Measurements from ENCODE around the gene CSTPP1.

The CSTPP1 gene

GRCh38 chr11:47183969-47184368, 247.4 kb downstream of the CSTPP1 start:
- TF ChIP-seq EZH2phosphoT487 (IDR thresholded peaks at IDR 0.05; ENCODE audit: borderline replicate concordance, low read length) (no peak), CTCF (IDR thresholded peaks at IDR 0.05; ENCODE audit: low read depth, low read length, poor library complexity, severe bottlenecking) (no peak)
- Histone ChIP-seq H3K9me2 (replicated peaks; ENCODE audit: control insufficient read depth, low read length) (no peaks in the 10 kb centered on the region), H3K36me3 (ENCODE audit: control insufficient read depth, low read length) (no peaks in the 10 kb centered on the region), H3K9me3 (ENCODE audit: control insufficient read depth, insufficient read depth, low read length) (no peaks in the 10 kb centered on the region), H4K20me1 (ENCODE audit: control insufficient read depth, insufficient read depth, low read depth, low read length) (no peaks in the 10 kb centered on the region), H3K4me3 (ENCODE audit: low read length) (no peak overlapping the region), H3K4me1 (ENCODE audit: control insufficient read depth, low read length) (peaks cover 19% of the 10 kb centered on the region), H3K27ac (ENCODE audit: low read depth, low read length) (no peak overlapping the region), H3K4me2 (ENCODE audit: low read length) (no peak overlapping the region), H3K27me3 (ENCODE audit: control insufficient read depth, low read length) (peaks cover 29% of the 10 kb centered on the region), H3K79me2 (ENCODE audit: control insufficient read depth, low read length) (no peaks in the 10 kb centered on the region), H3F3A (ENCODE audit: control insufficient read depth, insufficient read depth) (no peaks in the 10 kb centered on the region)

GRCh38 chr11:47184711-47185304, 248.2 kb downstream of the CSTPP1 start:
- Histone ChIP-seq H3K9me2 (replicated peaks; ENCODE audit: control insufficient read depth, low read length) (no peaks in the 10 kb centered on the region), H3K27me3 (ENCODE audit: control insufficient read depth, low read length) (peaks cover 37% of the 10 kb centered on the region), H3K27ac (ENCODE audit: low read depth, low read length) (no peak overlapping the region), H3K4me3 (ENCODE audit: low read length) (no peak overlapping the region), H3K36me3 (ENCODE audit: control insufficient read depth, low read length) (no peaks in the 10 kb centered on the region), H3K4me1 (ENCODE audit: control insufficient read depth, low read length) (peaks cover 19% of the 10 kb centered on the region), H3K9me3 (ENCODE audit: control insufficient read depth, insufficient read depth, low read length) (no peaks in the 10 kb centered on the region), H3K4me2 (ENCODE audit: low read length) (no peak overlapping the region), H3F3A (ENCODE audit: control insufficient read depth, insufficient read depth) (no peaks in the 10 kb centered on the region), H3K79me2 (ENCODE audit: control insufficient read depth, low read length) (no peaks in the 10 kb centered on the region), H4K20me1 (ENCODE audit: control insufficient read depth, insufficient read depth, low read depth, low read length) (no peaks in the 10 kb centered on the region)
- TF ChIP-seq CTCF (IDR thresholded peaks at IDR 0.05; ENCODE audit: low read depth, low read length, poor library complexity, severe bottlenecking) (no peak), EZH2phosphoT487 (IDR thresholded peaks at IDR 0.05; ENCODE audit: borderline replicate concordance, low read length) (no peak)

- Histone ChIP-seq H3K4me3 (ENCODE audit: low read length) (peak overlapping the region; percentile 70), H4K20me1 (ENCODE audit: control insufficient read depth, insufficient read depth, low read depth, low read length) (no peaks in the 10 kb centered on the region), H3F3A (ENCODE audit: control insufficient read depth, insufficient read depth) (no peaks in the 10 kb centered on the region), H3K4me1 (ENCODE audit: control insufficient read depth, low read length) (peaks cover 19% of the 10 kb centered on the region), H3K79me2 (ENCODE audit: control insufficient read depth, low read length) (no peaks in the 10 kb centered on the region), H3K9me2 (replicated peaks; ENCODE audit: control insufficient read depth, low read length) (no peaks in the 10 kb centered on the region), H3K27me3 (ENCODE audit: control insufficient read depth, low read length) (peaks cover 37% of the 10 kb centered on the region), H3K9me3 (ENCODE audit: control insufficient read depth, insufficient read depth, low read length) (no peaks in the 10 kb centered on the region), H3K36me3 (ENCODE audit: control insufficient read depth, low read length) (no peaks in the 10 kb centered on the region), H3K27ac (ENCODE audit: low read depth, low read length) (no peak overlapping the region), H3K4me2 (ENCODE audit: low read length) (peak overlapping the region; percentile 79)
- TF ChIP-seq CTCF (IDR thresholded peaks at IDR 0.05; ENCODE audit: low read depth, low read length, poor library complexity, severe bottlenecking): no peak
- no peak for TF ChIP-seq EZH2phosphoT487 (IDR thresholded peaks at IDR 0.05; ENCODE audit: borderline replicate concordance, low read length)
These were observed 248.9 kb downstream of the CSTPP1 start for GRCh38 chr11:47185305-47186075.

Measured in DOHH2 (cell line).